ENCODE measurements around the gene H2AZ1. TPM values are rescaled to one million over a fixed set of nuclear protein-coding genes. Genes with fewer than 3 reads are reported as not detected.

H2AZ1 gene
- total RNA-seq, 1 donor from 2014 or later = 198 TPM

DNA sequence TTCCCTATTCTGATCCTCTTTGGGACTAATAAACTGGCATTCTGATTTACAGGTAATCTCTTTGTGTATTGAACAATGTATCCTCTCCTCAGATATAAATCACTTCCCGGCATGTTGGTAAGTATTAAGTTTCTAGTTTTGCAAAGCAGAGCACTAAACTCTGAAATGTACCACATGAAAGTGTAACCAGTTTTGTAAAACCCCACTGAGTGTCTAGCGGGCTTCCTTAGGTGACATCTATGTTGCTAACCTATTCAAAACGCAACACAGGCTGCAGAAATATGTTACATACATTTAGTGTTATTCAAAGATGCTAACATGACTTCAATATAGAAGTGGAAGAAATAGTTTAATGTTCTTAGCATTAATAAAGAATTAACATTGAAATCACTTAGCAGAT lies 28.9 kb downstream of the H2AZ1 start:
- no peak for DNase-seq (ENCODE audit: low spot score)
- Mint-ChIP-seq H3K9me3 (ENCODE audit: low read depth) (peaks cover 10% of the 10 kb centered on the region), H3K4me1 (ENCODE audit: low read depth) (no peaks in the 10 kb centered on the region), H3K36me3 (ENCODE audit: low read depth) (peaks cover 11% of the 10 kb centered on the region), H3K27me3 (ENCODE audit: low read depth) (no peaks in the 10 kb centered on the region), H3K27ac (ENCODE audit: unreplicated experiment) (no peak overlapping the region), H3K4me3 (ENCODE audit: unreplicated experiment) (no peak overlapping the region)
- TF ChIP-seq, protein P1, sequence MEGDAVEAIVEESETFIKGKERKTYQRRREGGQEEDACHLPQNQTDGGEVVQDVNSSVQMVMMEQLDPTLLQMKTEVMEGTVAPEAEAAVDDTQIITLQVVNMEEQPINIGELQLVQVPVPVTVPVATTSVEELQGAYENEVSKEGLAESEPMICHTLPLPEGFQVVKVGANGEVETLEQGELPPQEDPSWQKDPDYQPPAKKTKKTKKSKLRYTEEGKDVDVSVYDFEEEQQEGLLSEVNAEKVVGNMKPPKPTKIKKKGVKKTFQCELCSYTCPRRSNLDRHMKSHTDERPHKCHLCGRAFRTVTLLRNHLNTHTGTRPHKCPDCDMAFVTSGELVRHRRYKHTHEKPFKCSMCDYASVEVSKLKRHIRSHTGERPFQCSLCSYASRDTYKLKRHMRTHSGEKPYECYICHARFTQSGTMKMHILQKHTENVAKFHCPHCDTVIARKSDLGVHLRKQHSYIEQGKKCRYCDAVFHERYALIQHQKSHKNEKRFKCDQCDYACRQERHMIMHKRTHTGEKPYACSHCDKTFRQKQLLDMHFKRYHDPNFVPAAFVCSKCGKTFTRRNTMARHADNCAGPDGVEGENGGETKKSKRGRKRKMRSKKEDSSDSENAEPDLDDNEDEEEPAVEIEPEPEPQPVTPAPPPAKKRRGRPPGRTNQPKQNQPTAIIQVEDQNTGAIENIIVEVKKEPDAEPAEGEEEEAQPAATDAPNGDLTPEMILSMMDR (IDR thresholded peaks at IDR 0.05) = no peak

DNA sequence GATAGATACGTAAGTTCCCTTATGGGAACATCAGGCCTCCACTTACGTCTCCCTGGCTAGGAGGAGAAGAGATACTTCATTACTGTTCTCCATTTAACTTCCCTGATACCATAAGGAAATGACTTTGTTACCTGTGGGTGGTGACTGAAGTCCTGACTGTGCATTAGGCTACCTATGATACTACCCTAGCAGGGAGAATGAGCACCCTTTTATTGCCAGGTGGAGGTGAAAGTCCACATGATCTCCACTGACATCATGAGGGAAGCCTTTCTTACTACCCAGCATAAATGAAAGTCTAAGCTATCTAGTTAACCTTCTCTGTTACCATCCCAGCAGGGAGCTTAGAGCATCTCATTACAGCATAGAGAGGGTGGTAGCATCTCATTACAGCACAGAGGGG lies 31.4 kb downstream of the H2AZ1 start:
- Mint-ChIP-seq H3K27ac (ENCODE audit: unreplicated experiment) (no peak overlapping the region), H3K36me3 (ENCODE audit: low read depth) (peaks cover 16% of the 10 kb centered on the region), H3K27me3 (ENCODE audit: low read depth) (no peaks in the 10 kb centered on the region), H3K4me3 (ENCODE audit: unreplicated experiment) (no peak overlapping the region), H3K9me3 (ENCODE audit: low read depth) (peaks cover 14% of the 10 kb centered on the region), H3K4me1 (ENCODE audit: low read depth) (no peaks in the 10 kb centered on the region)
- DNase-seq (ENCODE audit: low spot score) = no peak
- TF ChIP-seq, protein P1 (IDR thresholded peaks at IDR 0.05) = no peak

DNA sequence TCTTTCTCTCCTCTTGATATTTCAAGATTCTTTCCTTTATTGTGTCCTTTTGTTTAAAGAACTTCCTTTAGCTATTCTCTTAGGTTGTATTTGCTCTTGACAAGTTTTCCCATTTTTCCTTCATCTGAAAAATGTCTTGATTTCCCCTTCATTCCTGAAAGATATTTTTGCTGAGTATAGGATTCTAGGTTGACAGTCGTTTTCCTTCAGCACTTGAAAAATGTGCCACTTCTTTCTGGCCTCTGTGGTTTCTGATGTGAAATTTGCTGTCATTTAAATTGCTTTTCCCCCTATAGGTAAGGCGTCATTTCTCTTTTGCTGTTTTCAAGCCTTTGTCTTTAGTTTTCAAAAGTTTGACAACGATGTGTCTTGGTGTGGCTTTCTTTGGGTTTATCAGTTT lies 32.5 kb downstream of the H2AZ1 start:
- Mint-ChIP-seq H3K4me1 (ENCODE audit: low read depth) (no peaks in the 10 kb centered on the region), H3K9me3 (ENCODE audit: low read depth) (peaks cover 14% of the 10 kb centered on the region), H3K27ac (ENCODE audit: unreplicated experiment) (no peak overlapping the region), H3K27me3 (ENCODE audit: low read depth) (no peaks in the 10 kb centered on the region), H3K4me3 (ENCODE audit: unreplicated experiment) (no peak overlapping the region), H3K36me3 (ENCODE audit: low read depth) (peaks cover 16% of the 10 kb centered on the region)
- DNase-seq (ENCODE audit: low spot score) = no peak
- TF ChIP-seq, protein P1 (IDR thresholded peaks at IDR 0.05) = no peak

DNA sequence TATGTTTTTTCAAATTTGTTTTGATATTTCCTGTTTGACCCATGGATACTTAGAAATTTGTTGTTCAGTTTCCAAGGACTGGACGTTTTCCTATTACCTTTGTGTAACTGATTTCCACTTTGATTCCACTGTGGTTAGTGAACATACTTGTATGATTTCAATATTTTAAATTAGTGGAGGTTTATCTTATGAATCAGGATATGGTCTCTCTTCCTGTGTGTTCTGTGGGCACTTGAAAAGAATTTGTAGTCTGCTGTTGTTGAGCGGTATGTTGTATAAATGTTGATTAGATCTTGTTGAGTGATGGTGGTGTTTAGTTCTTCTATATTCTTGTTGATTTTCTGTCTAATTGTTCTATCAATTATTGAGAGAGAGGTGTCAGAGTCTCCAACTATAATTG lies 34.6 kb downstream of the H2AZ1 start:
- H3K36me3 Mint-ChIP-seq (ENCODE audit: low read depth) = peaks cover 16% of the 10 kb centered on the region
- no peaks in the 10 kb centered on the region for H3K4me1 Mint-ChIP-seq (ENCODE audit: low read depth)
- H3K27ac Mint-ChIP-seq (ENCODE audit: unreplicated experiment) = no peak overlapping the region
- DNase-seq (ENCODE audit: low spot score) = no peak
- H3K27me3 Mint-ChIP-seq (ENCODE audit: low read depth) = no peaks in the 10 kb centered on the region
- TF ChIP-seq, protein P1 (IDR thresholded peaks at IDR 0.05) = no peak
- peaks cover 14% of the 10 kb centered on the region for H3K9me3 Mint-ChIP-seq (ENCODE audit: low read depth)
- no peak overlapping the region for H3K4me3 Mint-ChIP-seq (ENCODE audit: unreplicated experiment)

Other genes starting within 250 kb of the H2AZ1 start
- not detected in 3 replicates for gene DAPP1, start 133.4 kb downstream of the H2AZ1 start, total RNA-seq
- gene LAMTOR3, start 55.8 kb downstream of the H2AZ1 start, total RNA-seq = 34.2 to 38.8 TPM (median 36.2 TPM) in 3 replicates
- 57.6 to 59.9 TPM (median 57.9 TPM) in 3 replicates for gene DNAJB14, start 3.7 kb downstream of the H2AZ1 start, total RNA-seq
- 0.20 to 0.38 TPM in 2 of 3 replicates, not detected in the other for gene DDIT4L, start 240.2 kb upstream of the H2AZ1 start, total RNA-seq